Stimulated activated CD8-positive, alpha-beta memory T cell treated with anti-CD3 and anti-CD28 coated beads, Interleukin-12 subunit alpha, Interleukin-12 subunit beta, amount 100 ng/mL, for 4 hours (primary cell): ENCODE results near the gene DMAC2.
"Not testable (repeated sequence)": the region's sequence is repeated elsewhere in the genome, so short reads cannot be mapped to it uniquely, and the experiment has no call there.

ENCODE experiments used
- DNase-seq: peaks from one replicate; pipeline ENCODE4 v3.0.0-alpha.2; 2020; ENCODE audit warnings: low read depth

DMAC2 gene

DNA sequence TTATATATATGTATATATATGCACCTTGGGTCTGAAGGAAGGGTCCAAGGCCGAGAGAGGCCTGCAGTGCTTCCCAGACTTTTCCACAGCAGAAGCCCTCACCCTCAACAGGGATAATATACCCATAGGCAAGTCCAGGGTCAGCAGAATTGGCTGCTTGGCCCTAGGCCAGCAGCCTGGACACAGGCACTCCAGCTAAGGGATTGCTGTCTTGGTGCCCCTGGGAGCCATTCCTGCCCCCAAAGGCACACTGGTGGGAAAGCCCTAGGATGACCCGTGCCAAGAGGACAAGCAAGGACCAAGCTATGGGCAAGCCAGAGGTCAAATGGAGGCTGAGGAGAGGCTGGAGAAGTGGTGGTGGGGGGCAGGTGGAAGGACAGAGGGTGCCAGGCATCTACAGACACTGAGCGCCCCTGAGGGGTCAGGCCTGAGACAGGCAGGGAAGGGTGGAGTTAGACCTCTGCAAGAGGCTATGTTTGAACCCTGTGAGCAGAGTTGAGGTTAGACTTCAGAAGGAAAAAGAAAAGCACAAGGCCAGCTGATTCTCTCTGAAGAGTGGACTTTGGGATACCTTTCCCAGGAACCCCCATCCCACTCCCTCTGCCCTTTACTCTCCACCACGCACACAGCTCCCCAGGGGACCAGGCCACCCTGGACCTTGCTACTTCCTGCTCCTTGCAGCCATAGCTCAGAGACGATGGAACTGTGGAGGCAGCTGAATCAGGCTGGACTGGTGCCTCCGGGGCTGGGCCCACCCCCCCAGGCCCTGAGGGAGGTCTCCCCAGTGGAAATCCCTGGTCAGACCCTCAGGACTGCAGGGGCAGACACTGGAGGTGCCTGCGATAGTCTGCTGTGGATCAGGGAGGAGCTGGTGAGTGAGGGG lies 3.0 kb upstream of the DMAC2 start, which contains the start of gene ERICH4:
Gene ERICH4, plus strand, starts transcription at position 684 of the 883 bp plus-strand sequence. Its CDS starts 14 bp downstream, at position 698.
- DNase-seq = no peak

DNA sequence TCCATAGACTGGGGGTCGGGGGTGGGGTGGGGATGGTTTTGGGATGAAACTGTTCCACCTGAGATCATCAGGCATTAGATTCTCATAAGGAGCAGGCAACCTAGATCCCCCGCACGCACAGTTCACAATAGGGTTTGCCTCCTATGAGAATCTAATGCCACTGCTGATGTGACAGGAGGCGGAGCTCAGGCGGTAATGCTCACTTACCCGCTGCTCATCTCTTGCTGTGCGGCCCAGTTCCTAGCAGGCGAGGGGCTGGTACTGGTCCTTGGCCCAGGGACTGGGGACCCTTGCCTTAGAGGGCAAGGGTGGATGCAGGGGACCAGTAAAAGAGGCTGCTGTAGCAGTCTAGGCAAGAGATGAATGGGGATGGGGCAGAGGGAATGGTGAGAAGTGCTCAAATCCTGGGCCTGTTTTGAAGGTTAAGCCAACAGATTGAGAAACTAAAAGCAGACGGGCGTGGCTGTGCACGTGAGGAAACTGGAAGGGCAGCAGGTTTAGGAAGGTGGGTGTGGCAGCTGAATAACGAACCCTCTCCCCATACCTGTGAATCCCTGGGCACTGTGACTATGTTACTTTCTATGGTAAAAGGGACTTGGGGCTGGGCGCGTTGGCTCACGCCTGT lies 1.7 kb upstream of the DMAC2 start:
- no peak for DNase-seq

DNA sequence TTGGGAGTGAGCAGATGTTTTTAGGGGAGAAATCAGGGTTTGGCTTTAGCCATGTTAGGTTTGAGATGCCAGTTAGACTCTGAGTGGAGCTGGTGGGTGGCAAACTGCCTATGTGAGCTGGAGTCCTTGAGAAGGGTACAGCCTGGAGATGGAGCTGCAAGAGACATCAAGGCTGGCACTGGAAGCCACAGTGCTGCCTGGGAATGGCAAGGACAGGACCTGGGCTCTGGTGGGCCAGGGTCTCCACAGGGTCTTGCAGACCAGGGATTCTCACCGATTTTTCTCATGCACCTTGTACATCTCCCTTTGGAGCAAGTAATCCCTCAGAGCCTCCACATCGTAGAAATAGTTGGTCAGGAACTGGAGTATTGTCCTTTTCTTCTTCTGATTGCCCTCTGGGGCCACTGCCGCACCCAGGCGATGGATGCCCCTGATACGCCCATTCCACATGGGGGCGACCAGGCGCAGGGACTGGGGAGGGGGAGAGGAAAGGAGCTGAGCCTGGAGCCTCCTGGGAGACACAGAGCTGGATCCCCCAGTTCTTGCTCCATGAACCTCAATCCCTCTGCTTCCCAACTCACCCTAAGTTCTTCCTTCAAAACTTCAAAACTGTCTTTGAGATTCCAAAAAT lies 1.7 kb downstream of the DMAC2 start:
- no peak for DNase-seq

DNA sequence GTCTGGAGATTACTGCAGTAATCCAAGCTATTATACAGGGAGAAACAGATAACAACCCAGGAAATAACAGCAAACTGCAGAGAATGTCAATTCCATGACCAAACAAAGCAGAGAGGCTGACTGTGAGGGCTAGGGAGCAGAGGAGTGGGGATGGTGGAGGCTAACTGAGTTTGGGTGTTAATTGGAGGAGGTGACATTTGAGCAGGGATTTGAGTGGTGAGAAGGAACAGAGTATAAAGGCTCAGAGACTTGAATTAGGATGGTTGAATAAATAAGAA lies 3.1 kb downstream of the DMAC2 start:
- no peak for DNase-seq

DNA sequence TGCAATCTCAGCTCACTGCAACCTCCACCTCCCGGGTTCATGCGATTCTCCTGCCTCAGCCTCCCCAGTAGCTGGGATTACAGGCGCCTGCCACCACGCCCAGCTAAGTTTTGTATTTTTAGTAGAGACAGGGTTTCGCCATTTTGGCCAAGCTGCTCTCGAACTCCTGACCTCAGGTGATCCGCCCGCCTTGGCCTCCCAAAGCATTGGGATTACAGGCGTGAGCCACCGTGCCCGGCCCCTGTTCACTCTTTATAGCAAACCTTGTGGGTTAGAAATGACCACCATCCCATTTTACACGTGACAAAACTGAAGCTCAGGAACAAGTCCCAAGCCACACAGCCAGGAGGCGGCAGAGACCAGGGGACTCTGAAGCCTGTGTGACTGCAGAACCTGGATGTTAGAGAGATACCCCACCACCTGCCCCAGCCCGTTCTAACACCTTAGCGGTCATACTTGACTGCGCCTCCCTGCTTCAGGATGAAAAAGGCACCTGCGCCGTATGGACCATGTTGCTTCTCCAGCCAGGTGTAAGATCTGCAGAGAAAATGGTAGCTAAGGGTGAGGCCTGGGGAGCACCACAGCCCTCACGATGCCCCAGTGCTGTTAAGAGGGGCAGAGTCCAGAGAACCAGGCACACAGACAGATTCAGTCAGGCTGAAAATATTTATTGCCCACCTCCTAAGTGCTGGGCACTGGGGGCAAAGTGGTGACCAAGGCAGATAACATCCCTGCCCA lies 3.6 kb downstream of the DMAC2 start:
- DNase-seq = no peak

DNA sequence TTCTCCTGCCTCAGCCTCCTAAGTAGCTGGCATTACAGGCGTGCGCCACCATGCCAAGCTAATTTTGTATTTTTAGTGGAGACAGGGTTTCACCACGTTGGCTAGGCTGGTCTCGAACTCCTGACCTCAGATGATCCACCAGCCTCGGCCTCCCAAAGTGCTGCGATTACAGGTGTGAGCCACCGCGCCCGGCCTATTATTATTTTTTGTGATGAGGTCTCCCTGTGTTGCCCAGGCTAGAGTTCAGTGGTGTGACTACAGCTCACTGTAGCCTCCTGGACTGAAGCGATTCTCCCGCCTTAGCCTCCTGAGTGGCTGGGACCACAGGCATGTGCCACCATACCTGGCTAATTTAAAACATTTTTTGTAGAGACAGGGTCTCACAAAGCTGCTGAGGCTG lies 4.3 kb downstream of the DMAC2 start:
- DNase-seq = not testable (repeated sequence)

DNA sequence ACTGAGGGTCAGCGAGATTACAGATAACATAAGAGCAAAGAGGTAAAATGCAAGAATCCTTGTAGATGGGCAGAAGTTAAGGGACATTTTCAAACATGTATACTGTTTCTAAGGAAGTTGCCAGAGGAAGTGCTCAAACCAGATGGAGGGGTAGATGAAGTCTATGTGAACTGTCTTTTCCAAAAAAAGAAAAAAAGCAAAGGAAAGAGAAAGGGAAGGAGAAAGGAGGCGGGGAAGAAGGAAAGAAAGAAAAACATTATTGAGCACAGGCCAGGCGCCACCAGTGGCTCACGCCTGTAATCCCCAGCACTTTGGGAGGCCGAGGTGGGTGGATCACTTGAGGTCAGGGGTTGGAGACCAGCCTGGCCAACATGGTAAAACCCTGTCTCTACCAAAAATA lies 5.3 kb downstream of the DMAC2 start:
- no peak for DNase-seq

DNA sequence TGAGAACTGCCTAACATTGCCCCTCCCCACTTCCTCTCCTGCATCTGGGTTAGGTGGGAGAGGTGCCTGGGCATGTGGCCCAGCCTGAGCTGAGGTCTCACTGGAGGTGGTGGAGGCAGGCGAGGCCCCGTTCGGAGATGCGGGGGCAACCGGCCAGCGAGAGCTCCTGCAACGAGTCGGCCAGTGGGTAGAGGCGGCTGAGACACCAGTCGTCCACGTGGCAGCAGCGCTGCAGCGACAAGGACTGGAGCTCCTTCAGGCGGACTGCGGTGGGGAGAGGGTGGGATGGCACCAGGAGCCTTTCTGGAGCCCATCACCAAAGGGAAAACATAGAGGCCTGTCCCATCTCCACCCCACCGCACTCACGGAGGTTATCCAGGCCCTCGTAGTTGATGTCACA lies 6.5 kb downstream of the DMAC2 start:
- DNase-seq = no peak

DNA sequence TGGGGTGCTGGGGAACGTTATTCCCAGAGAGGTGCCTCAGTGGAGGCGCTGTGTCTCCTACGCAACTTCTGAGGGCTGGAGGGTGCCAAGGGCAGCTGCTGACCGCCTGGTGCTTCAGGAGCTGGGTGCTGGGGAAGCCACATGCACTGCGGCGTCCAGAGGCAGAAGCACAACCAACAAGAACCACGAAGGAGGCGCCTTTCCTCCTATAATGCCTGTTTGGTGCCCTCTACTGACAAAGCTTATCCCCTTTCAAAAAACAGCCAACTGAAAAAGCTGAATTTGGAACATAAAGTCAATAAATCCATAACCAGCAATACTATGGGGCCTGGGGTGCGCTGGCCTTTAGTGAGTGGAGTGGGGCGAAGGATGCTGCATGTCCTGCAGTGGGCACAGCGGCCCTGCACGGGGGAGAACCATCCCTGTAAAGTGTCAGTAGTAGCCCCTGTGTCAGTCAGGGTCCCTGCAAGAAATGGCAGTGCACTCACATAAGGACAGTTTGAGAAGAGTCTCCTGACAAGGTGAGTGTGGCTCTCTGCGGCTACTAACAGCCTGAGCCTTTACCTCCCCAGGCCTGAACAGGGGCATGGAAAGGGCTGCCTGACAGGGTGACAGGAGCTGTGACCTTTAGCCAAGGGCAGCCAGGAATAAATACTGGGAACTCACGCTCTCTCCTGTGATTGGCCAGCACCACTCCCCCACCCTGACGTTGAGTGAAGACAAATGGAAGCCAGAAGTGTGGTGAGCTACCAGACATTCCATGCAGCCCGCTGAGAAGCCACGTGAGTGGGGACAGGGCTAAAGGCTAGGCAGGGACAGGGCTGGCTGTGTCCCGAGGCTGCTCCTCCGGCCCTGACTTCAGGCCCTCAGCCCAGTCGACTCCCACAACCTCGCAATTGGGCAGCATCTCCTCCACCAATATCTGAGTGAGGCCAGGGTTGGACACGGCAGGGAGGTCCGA lies 8.0 kb downstream of the DMAC2 start:
- no peak for DNase-seq

DNA sequence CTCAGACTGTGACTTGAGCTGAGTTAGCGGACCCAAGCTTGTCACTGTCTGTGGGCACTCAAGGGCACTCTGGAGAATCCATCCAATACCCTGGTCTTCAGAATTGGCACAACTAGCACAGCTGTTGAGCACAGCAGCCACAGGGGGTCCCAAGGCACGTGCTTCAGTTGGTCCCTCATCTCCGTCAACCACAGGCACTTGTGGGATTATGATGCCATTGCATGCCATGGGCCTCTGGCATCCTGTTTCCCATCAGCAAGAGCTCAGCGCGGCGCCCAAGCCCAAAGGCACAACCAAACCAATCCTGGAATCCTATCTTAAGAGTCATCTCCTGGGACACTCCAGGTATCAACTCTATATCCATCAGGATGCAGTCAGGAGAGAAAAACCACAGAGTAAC lies 8.8 kb downstream of the DMAC2 start:
- no peak for DNase-seq

DNA sequence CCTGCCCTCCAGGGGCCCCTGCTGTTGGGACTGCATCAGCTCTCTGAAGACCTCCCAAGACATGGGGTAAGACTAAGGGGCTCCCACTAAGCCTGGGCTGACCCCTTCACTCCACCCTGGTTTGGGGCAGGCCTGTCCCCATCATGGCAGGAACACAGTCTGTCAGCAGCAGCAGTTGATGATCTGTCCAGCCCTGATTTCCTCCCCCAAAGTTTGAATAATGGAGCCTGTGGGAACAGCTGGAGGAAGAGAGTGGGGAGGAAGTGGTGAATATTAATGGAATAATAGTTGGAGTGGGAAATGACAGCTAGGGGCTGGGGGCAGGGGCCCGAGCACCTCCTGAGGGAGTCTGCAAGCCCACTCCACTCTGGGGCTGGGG lies 11.2 kb downstream of the DMAC2 start:
- no peak for DNase-seq

DNA sequence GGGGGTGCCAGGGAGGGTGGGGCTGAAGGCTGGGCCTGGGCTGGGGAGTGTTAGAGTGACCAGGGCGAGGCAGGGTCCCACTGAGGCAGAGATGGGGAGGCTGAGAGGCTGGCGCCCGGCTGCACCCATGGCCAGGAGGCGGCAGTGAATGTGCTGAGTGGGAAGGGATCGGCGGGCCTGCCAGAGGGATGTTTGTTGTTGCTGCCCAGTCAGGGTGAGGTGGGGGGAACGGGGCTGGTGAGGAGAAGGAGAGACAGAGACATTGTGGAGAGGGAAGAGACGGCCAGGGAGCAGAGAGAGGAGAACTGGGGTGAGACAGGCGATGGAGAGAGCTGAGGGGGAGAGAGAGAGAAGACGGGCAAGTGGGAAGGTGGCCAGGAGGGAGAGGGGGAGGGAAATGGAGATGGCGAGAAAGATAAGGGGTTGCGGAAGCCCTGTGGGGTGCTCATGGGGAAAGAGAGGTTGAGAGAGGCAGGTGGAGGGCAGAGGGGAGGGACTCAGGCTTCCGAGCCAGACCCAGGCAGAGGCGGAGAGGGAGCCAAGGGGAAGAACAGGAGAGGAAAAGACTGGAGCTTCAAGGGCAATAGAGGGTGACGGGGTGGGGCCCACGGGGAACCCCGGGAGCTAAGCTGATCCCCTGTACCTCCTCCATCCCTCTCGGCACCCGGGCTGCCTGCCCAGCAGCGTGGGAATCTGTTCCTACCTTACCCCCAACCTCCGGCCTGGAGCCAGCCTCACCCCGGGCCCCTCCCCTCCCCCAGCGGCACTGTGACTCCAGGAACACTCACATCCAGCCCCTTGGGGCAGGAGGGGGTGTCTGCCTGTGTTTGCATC lies 11.8 kb downstream of the DMAC2 start:
- DNase-seq = peak; percentile 14

DNA sequence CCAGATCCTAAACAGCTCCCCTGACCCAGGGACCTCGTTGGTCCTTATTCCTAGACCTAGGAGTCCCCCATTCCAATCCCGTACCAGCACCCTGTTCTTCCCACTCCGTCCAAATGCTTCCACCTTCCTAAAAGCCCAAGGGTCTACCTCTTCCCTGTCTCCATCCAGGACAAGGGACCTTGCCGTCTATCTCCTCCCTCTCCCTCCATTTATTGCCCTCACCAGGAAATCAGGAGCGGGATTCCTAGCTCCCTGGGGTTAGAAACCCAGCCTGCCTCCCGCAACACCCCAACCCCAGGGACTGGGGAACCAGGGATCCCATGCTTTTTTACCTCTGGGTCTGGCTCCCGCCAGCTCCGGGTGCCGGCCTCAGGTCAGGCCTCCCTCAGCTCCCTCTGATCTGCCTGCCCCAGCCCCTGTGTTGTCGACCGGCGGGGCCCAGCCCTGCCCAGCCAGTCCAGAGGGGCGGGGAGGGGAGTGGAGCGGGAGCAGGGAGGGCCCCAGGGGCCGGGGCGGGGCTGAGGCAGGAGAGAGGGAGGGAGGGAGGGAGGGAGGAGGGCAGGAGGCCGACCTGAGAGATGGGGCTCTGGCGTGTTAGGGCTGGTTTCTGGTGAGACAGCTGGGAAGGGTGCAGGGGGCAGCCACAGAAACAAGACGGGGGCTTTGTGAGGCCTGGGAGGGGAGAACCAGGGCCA lies 12.6 kb downstream of the DMAC2 start, which contains the start of gene B3GNT8:
Gene B3GNT8, minus strand, starts transcription at position 423 of the 695 bp plus-strand sequence. CDS start 596 bp downstream, outside the sequence.
- DNase-seq = peak; percentile 17

DNA sequence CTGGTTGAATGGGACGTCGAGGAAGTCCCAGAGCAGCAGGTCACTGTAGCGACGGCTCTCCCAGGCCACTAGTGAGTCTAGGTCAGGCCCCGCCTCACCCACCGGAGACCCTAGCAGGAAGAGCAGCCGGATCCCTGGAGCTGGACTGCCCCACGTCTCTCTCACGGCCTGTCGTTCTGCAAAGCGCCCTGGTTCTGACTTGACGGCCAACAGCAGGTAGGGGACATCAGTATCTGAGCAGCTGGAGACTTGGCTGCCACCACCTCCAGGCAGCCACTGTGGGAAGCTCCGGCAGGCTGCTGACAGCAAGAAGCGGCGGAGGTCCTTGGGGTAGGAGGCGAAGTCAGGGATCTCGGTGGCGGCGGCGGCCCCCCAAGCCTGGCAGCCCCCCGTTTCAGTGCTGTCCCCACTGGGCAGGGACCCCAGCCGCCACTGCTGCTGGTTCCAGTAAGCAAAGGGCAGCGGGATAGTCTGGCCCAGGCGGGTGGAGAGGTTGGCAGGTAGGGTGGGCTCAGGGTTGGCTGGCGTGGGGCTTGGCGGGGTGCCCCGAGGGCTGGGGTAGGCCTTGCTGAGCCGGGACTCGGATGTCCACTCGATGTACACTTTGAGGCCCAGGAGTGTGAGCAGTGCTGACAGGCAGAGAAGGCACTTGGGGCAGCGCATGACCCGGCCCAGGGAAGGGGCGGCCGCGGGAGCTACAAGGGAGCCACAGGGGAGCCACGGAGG lies 13.4 kb downstream of the DMAC2 start:
- no peak for DNase-seq

DNA sequence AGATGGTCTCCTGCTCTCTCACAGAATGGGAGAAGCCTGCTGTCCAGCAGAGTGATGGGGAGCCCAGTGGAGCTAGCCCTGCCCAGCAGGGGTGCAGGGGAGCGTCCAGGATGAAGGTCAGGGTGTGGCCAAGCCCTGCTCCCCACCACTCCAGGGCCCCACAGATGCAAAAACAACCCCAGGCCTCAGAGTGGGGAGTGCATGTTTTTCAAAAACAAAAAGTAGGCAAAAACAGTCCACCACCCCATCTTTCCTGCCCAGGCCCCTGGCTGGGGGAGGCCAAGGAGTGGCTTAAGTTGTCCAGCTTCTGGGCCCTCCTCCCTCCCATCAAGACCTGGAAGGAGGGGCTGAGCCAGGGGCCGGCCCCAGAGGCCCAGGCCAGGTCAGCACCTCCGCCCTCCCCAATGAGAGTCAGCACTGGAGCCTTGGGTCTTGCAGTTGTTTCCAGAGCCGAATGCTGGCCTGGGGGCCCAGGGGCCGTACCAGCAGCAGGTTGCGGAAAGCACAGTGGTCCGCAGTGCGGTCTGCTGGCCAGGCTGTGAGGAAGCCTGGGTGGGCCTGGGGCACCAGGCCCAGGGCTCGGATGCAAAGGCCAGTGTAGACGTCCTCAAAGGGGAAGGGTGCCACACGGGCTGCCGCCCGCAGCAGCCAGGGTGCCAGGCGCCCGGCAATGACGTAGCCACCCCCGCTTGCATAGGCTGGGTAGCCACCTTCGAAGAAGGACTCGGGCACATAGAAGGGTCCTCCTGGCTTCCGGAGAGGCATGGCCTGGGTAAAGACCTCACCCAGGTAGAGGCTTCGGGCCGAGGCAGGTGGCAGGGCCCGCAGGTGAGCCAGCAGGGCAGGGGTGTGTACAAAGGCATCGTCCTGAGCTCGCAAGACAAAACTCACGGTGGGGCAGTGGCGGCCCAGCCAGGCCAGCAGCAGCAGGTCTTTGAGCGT lies 14.3 kb downstream of the DMAC2 start:
- DNase-seq = no peak

DNA sequence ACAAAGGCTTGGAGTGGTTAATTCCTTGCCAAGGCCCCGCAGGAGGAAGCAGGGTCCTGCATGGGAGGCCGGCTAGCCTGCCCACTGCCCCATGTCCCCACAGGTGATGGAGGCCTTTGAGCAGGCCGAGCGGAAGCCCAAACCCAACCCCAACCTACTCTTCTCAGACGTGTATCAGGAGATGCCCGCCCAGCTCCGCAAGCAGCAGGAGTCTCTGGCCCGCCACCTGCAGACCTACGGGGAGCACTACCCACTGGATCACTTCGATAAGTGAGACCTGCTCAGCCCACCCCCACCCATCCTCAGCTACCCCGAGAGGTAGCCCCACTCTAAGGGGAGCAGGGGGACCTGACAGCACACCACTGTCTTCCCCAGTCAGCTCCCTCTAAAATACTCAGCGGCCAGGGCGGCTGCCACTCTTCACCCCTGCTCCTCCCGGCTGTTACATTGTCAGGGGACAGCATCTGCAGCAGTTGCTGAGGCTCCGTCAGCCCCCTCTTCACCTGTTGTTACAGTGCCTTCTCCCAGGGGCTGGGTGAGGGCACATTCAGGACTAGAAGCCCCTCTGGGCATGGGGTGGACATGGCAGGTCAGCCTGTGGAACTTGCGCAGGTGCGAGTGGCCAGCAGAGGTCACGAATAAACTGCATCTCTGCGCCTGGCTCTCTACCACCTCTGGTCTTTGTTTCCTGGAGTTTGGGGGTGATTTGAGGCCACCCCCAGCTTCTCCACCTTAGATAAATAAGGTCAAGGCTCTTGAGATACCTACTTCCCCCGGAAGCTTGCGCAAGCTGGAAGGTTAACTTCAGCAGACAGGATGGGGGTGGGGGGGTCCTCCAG lies 15.2 kb downstream of the DMAC2 start:
- no peak for DNase-seq

DNA sequence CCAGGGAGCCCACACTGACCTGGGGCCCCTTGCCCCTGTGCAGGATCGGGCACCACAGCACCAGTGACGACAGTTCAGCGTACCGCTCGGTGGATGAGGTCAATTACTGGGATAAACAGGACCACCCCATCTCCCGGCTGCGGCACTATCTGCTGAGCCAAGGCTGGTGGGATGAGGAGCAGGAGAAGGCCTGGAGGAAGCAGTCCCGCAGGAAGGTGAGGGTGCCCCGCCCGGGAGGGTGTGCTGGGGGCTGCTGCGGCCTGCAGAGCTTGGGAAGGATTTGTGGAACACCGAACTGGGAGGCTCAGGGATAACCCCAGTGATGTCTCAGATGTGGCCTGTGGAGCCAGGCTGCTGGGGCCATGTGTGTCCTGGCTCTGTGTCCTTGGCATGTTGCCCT lies 16.8 kb downstream of the DMAC2 start:
- DNase-seq = no peak
